ENCODE measurements around the gene CLEC17A. TPM values are rescaled to one million over a fixed set of nuclear protein-coding genes. Genes with fewer than 3 reads are reported as not detected.
"Not testable (repeated sequence)": the region's sequence is repeated elsewhere in the genome, so short reads cannot be mapped to it uniquely, and the experiment has no call there.

The CLEC17A gene
- total and polyA plus RNA-seq, 2 donors (not counting 1 experiment from before 2014, with no cell fraction given), result 121 to 163 TPM

DNA sequence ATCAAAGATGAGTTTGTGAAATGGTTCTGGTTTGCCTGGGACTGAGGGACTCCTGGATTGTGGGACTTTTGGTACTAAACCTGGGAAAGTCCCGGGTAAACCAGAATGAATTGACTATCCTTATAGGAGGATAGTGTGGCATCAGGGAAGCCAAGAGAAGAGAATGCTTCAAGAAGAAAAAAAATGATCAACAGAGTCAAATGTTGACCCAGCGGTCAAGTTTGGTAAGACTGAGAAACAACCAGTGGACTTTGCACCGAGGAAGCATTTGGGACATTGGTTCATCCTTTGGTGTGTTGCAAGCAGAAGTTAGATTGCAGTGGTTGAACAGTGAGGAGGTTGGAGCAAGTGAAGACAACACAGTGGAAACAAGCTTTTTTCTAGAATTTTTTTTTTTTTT, 33.5 kb downstream of the CLEC17A start:
- Histone ChIP-seq H3K27ac (ENCODE audit: low read length in 2 of 2) (peak overlapping the region; percentile 25 to 31), H3K36me3 (replicated peaks in 1 of 2; ENCODE audit: control extremely low read depth in 1 of 2, control insufficient read depth in 1 of 2, extremely low read depth in 1 of 2, insufficient read depth in 2 of 2, low read length in 1 of 2) (peaks cover 9 to 14% of the 10 kb centered on the region in 2 experiments), H3K79me2 (ENCODE audit: control insufficient read depth, insufficient read depth, low read length) (peaks cover 3% of the 10 kb centered on the region), H4K20me1 (ENCODE audit: control insufficient read depth, insufficient read depth, low read length, poor library complexity, severe bottlenecking) (no peaks in the 10 kb centered on the region), H3K4me1 (ENCODE audit: control insufficient read depth in 2 of 2, insufficient read depth in 2 of 2, low read length in 2 of 2) (peaks cover 41 to 48% of the 10 kb centered on the region in 2 donors), H3K9me3 (ENCODE audit: control extremely low read depth in 1 of 3, control insufficient read depth in 2 of 3, insufficient read depth in 1 of 3, low read length in 2 of 3) (peaks cover 8 to 14% (median 10%) of the 10 kb centered on the region in 3 donors), H3K27me3 (replicated peaks in 1 of 4; ENCODE audit: control extremely low read depth in 1 of 4, control insufficient read depth in 3 of 4, insufficient read depth in 4 of 4, low read length in 3 of 4) (no peaks in the 10 kb centered on the region), H3K4me3 (ENCODE audit: control extremely low read depth in 1 of 5, extremely low read depth in 1 of 5, insufficient read depth in 1 of 5, low read depth in 2 of 5, low read length in 4 of 5) (no peak overlapping the region), H3K9ac (ENCODE audit: low read length) (no peak overlapping the region), H2AFZ (ENCODE audit: insufficient read depth, low read depth, low read length, poor library complexity, severe bottlenecking) (no peak overlapping the region), H3K4me2 (replicated peaks; ENCODE audit: low read depth, low read length, poor library complexity, severe bottlenecking) (no peak overlapping the region)
- DNase-seq (no peak), ATAC-seq (ENCODE audit: low read depth) (no peak)
- 89% methylated on average over 3 of the region's 3 CpGs for WGBS (ENCODE audit: insufficient coverage)
- Mint-ChIP-seq H3K27me3 (no peaks in the 10 kb centered on the region), H3K9me3 (ENCODE audit: insufficient read depth) (peaks cover 10% of the 10 kb centered on the region), H3K4me3 (no peak overlapping the region), H3K27ac (peak overlapping the region; percentile 75), H3K4me1 (peaks cover 37% of the 10 kb centered on the region)
- no peak for TF ChIP-seq EZH2 (IDR thresholded peaks at IDR 0.05; ENCODE audit: borderline replicate concordance, insufficient read depth, low read depth, low read length, poor library complexity, severe bottlenecking)
- TF ChIP-seq, protein P1, sequence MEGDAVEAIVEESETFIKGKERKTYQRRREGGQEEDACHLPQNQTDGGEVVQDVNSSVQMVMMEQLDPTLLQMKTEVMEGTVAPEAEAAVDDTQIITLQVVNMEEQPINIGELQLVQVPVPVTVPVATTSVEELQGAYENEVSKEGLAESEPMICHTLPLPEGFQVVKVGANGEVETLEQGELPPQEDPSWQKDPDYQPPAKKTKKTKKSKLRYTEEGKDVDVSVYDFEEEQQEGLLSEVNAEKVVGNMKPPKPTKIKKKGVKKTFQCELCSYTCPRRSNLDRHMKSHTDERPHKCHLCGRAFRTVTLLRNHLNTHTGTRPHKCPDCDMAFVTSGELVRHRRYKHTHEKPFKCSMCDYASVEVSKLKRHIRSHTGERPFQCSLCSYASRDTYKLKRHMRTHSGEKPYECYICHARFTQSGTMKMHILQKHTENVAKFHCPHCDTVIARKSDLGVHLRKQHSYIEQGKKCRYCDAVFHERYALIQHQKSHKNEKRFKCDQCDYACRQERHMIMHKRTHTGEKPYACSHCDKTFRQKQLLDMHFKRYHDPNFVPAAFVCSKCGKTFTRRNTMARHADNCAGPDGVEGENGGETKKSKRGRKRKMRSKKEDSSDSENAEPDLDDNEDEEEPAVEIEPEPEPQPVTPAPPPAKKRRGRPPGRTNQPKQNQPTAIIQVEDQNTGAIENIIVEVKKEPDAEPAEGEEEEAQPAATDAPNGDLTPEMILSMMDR (IDR thresholded peaks at IDR 0.05), result no peak
- CTCF ChIA-PET, result interaction anchor here (0.6 to 1.3 kb wide), 3 partner anchors 42 to 91 kb away, joined by 3 to 5 read pairs (median 4); no protein-coding TSS in a partner anchor
- intact Hi-C loops (cut with micrococcal nuclease), result no loop called here
- POLR2A ChIA-PET, result interaction anchor here (1.4 kb wide), 1 partner anchor 32 kb away, joined by 5 read pairs; no protein-coding TSS in a partner anchor

DNA sequence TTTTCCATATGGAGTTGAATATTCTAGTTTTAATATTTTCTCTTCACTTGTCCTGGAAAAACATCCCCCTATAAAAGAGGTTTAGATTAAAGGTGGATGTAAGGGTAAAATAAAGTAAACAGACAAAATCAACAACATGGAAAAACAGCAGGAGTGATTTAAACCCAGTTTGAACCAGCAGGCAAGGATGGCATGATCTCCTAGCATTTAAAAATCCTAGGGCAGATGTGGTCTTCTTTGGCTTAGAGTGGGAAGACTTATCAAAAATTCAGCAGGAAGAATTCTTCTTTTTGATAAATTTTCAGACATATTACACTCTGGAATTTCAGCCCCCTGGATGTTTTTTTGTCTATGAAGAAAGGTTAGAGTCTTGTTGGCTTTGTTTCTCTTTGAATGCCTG, 36.5 kb downstream of the CLEC17A start:
- ChIA-PET POLR2A (no interaction called here), CTCF (interaction anchor here (0.7 to 1.3 kb wide), 2 partner anchors 46 to 67 kb away, joined by 3 to 4 read pairs; no protein-coding TSS in a partner anchor)
- Mint-ChIP-seq H3K4me3 (no peak overlapping the region), H3K9me3 (ENCODE audit: insufficient read depth) (peaks cover 10% of the 10 kb centered on the region), H3K27ac (peak overlapping the region; percentile 5), H3K27me3 (no peaks in the 10 kb centered on the region), H3K4me1 (peaks cover 15% of the 10 kb centered on the region)
- TF ChIP-seq, protein P1 (IDR thresholded peaks at IDR 0.05), result no peak
- TF ChIP-seq EZH2 (IDR thresholded peaks at IDR 0.05; ENCODE audit: borderline replicate concordance, insufficient read depth, low read depth, low read length, poor library complexity, severe bottlenecking), result no peak
- Histone ChIP-seq H4K20me1 (ENCODE audit: control insufficient read depth, insufficient read depth, low read length, poor library complexity, severe bottlenecking) (no peaks in the 10 kb centered on the region), H3K79me2 (ENCODE audit: control insufficient read depth, insufficient read depth, low read length) (no peaks in the 10 kb centered on the region), H3K27ac (ENCODE audit: low read length in 2 of 2) (peak overlapping the region in 1 of 2 donors; percentile 10), H2AFZ (ENCODE audit: insufficient read depth, low read depth, low read length, poor library complexity, severe bottlenecking) (no peak overlapping the region), H3K4me2 (replicated peaks; ENCODE audit: low read depth, low read length, poor library complexity, severe bottlenecking) (no peak overlapping the region), H3K4me3 (ENCODE audit: control extremely low read depth in 1 of 5, extremely low read depth in 1 of 5, insufficient read depth in 1 of 5, low read depth in 2 of 5, low read length in 4 of 5) (no peak overlapping the region), H3K27me3 (replicated peaks in 1 of 4; ENCODE audit: control extremely low read depth in 1 of 4, control insufficient read depth in 3 of 4, insufficient read depth in 4 of 4, low read length in 3 of 4) (no peaks in the 10 kb centered on the region), H3K9ac (ENCODE audit: low read length) (no peak overlapping the region), H3K9me3 (ENCODE audit: control extremely low read depth in 1 of 3, control insufficient read depth in 2 of 3, insufficient read depth in 1 of 3, low read length in 2 of 3) (peaks cover 8 to 14% (median 10%) of the 10 kb centered on the region in 3 donors), H3K36me3 (replicated peaks in 1 of 2; ENCODE audit: control extremely low read depth in 1 of 2, control insufficient read depth in 1 of 2, extremely low read depth in 1 of 2, insufficient read depth in 2 of 2, low read length in 1 of 2) (peaks cover 7 to 10% of the 10 kb centered on the region in 2 experiments), H3K4me1 (ENCODE audit: control insufficient read depth in 2 of 2, insufficient read depth in 2 of 2, low read length in 2 of 2) (peaks cover 12 to 18% of the 10 kb centered on the region in 2 donors)
- intact Hi-C loops (cut with micrococcal nuclease), result no loop called here
- DNase-seq (no peak), ATAC-seq (ENCODE audit: low read depth) (no peak)

DNA sequence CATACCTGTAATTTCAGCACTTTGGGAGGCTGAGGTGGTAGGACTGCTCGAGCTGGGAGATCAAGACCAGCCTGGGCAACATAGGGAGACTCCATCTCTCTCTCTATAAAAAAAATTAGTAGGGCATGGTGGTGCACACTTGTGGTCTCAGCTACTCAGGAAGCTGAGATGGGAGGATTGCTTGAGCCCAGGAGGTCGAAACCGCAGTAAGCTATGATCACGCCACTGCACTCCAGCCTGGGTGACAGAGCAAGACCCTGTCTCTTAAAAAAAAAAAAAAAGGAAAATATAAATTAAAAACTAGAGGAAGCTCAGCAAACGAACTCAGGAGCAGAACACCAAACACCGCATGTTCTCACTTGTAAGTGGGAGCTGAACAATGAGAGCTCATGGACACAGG, 41.6 kb downstream of the CLEC17A start:
- ATAC-seq (ENCODE audit: low read depth); H3K79me2 ChIP-seq (ENCODE audit: control insufficient read depth, insufficient read depth, low read length); H3K4me1 ChIP-seq (ENCODE audit: control insufficient read depth in 2 of 2, insufficient read depth in 2 of 2, low read length in 2 of 2); H3K4me3 ChIP-seq (ENCODE audit: control extremely low read depth in 1 of 5, extremely low read depth in 1 of 5, insufficient read depth in 1 of 5, low read depth in 2 of 5, low read length in 4 of 5); H3K4me2 ChIP-seq (replicated peaks; ENCODE audit: low read depth, low read length, poor library complexity, severe bottlenecking); H3K9ac ChIP-seq (ENCODE audit: low read length); DNase-seq; H2AFZ ChIP-seq (ENCODE audit: insufficient read depth, low read depth, low read length, poor library complexity, severe bottlenecking); H4K20me1 ChIP-seq (ENCODE audit: control insufficient read depth, insufficient read depth, low read length, poor library complexity, severe bottlenecking); H3K36me3 ChIP-seq (replicated peaks in 1 of 2; ENCODE audit: control extremely low read depth in 1 of 2, control insufficient read depth in 1 of 2, extremely low read depth in 1 of 2, insufficient read depth in 2 of 2, low read length in 1 of 2); H3K27me3 Mint-ChIP-seq; H3K9me3 Mint-ChIP-seq (ENCODE audit: insufficient read depth); H3K9me3 ChIP-seq (ENCODE audit: control extremely low read depth in 1 of 3, control insufficient read depth in 2 of 3, insufficient read depth in 1 of 3, low read length in 2 of 3); H3K27ac Mint-ChIP-seq; intact Hi-C loops (cut with micrococcal nuclease); H3K4me1 Mint-ChIP-seq; H3K27ac ChIP-seq (ENCODE audit: low read length in 2 of 2); H3K4me3 Mint-ChIP-seq; H3K27me3 ChIP-seq (replicated peaks in 1 of 4; ENCODE audit: control extremely low read depth in 1 of 4, control insufficient read depth in 3 of 4, insufficient read depth in 4 of 4, low read length in 3 of 4): not testable (repeated sequence)
- ChIA-PET CTCF (interaction anchor here (1.0 to 2.9 kb wide), 6 partner anchors 9 to 885 kb away, joined by 3 to 7 read pairs (median 4); no protein-coding TSS in a partner anchor), POLR2A (interaction anchor here (0.6 to 1.0 kb wide), 2 partner anchors 11 to 62 kb away, joined by 3 read pairs; no protein-coding TSS in a partner anchor)
- WGBS (ENCODE audit: insufficient coverage), result 93% methylated on average over 2 of the region's 6 CpGs

All from B cell (primary cell).